OCI-LY1 (cell line): ENCODE results near the gene SSTR5.

Experiments
- EZH2 ChIP-seq: fragments of 200-600 bp; sonication (generic), shearing (Covaris generic); IDR thresholded peaks from 2 replicates; pipeline ENCODE4 v1.8.0; 2017; ENCODE audit warnings: borderline replicate concordance, mixed run types, mild to moderate bottlenecking, antibody characterized with exemption, low read length, moderate library complexity, mixed read lengths
- TF ChIP-seq, protein P1 (sequence below): fragments of 200-600 bp; sonication (generic), shearing (Covaris generic); IDR thresholded peaks from 2 replicates; pipeline ENCODE4 v1.5.1; 2017; ENCODE audit warnings: mild to moderate bottlenecking, antibody characterized with exemption, low read length, moderate library complexity, mixed read lengths

DNA sequence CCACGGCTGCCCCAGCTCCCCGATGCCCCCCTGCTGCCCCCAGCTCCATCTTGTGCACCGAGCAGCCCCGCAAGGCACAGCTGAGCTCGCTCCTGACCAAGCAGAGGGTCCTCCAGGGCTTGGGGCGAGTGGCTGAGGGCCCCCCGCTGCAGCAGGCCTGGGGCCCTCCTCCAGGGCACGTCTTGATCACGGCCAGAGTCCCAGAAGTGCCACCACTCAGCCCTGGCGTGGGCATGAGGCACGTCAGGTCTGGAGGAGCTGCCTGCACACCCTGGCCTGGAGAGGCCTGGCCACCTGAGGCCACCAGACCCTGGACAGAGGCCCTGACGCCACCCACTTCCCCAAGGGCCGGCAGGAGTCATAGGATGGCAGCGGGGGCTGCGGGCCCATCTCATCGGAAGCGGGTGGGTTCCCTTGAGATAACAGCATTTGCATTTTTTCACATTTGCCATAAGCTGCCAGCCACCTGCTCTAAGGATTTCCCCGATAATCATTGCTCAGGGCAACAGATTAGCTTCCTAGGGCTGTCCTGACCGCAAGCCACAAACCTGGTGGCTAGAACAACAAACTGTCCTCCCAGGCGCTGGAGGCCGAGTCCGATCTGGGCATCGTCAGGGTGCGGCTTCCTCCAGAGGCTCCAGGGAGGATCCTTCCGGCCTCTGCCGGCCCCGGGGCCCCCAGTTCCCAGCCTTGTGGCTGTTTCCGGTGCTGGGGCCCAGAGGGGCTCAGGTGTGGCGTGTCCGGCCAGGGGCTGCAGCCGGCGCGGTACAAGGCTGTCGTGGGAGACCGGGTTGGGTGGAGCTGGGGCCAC is 47.4 kb downstream of the SSTR5 start:
- TF ChIP-seq, protein P1, sequence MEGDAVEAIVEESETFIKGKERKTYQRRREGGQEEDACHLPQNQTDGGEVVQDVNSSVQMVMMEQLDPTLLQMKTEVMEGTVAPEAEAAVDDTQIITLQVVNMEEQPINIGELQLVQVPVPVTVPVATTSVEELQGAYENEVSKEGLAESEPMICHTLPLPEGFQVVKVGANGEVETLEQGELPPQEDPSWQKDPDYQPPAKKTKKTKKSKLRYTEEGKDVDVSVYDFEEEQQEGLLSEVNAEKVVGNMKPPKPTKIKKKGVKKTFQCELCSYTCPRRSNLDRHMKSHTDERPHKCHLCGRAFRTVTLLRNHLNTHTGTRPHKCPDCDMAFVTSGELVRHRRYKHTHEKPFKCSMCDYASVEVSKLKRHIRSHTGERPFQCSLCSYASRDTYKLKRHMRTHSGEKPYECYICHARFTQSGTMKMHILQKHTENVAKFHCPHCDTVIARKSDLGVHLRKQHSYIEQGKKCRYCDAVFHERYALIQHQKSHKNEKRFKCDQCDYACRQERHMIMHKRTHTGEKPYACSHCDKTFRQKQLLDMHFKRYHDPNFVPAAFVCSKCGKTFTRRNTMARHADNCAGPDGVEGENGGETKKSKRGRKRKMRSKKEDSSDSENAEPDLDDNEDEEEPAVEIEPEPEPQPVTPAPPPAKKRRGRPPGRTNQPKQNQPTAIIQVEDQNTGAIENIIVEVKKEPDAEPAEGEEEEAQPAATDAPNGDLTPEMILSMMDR, result no peak
- no peak for TF ChIP-seq EZH2
